ENCODE data around the gene STX4. TPM values are rescaled to one million over a fixed set of nuclear protein-coding genes. Genes with fewer than 3 reads are reported as not detected.
"Not testable (repeated sequence)": the region's sequence is repeated elsewhere in the genome, so short reads cannot be mapped to it uniquely, and the experiment has no call there.

STX4 gene
- total RNA-seq, 1 donor: 26.8 TPM

GRCh38 chr16:31016018-31016417, 17.3 kb upstream of the STX4 start:
- H3K4me2 ChIP-seq (ENCODE audit: insufficient read depth, low read length): no peak overlapping the region
- H3K27me3 ChIP-seq (ENCODE audit: insufficient read depth, low read length): peaks cover 13% of the 10 kb centered on the region
- TF ChIP-seq CTCF (IDR thresholded peaks at IDR 0.05; ENCODE audit: extremely low read depth, low read depth, low read length): no peak
- no peak for DNase-seq (ENCODE audit: insufficient read length, low spot score, missing footprints)
- H3K4me3 ChIP-seq (ENCODE audit: insufficient read depth, low read length): no peak overlapping the region
- no peaks in the 10 kb centered on the region for H3K9me3 ChIP-seq (ENCODE audit: low read depth, low read length)
- H3K4me1 ChIP-seq (ENCODE audit: insufficient read depth, low read length): peaks cover 1% of the 10 kb centered on the region
- H3K27ac ChIP-seq (ENCODE audit: low read depth, low read length): no peak overlapping the region
- H3K36me3 ChIP-seq (ENCODE audit: insufficient read depth, low read length): no peaks in the 10 kb centered on the region
- H3K79me2 ChIP-seq (ENCODE audit: insufficient read depth, low read length): no peaks in the 10 kb centered on the region
- H4K20me1 ChIP-seq (ENCODE audit: insufficient read depth, low read length): no peaks in the 10 kb centered on the region
- no peak overlapping the region for H2AFZ ChIP-seq (ENCODE audit: low read length)

DNA sequence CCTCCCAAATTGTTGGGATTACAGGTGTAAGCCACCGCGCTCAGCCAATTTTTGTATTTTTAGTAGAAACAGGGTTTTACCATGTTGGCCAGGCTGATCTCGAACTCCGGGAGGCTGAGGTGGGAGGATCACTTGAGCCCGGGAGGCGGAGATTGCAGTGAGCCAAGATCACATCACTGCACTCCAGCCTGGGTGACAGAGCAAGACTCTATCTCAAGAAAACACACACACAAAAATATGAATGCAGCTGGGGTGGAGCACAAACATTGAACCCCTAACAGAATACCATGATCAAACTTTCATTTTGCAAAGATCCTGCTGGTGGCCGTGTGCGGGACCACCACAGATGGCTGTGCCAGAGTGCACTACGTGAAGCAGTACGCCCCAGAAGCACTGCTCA, 15.6 kb upstream of the STX4 start:
- H3K27ac ChIP-seq (ENCODE audit: low read depth, low read length): not testable (repeated sequence)

DNA sequence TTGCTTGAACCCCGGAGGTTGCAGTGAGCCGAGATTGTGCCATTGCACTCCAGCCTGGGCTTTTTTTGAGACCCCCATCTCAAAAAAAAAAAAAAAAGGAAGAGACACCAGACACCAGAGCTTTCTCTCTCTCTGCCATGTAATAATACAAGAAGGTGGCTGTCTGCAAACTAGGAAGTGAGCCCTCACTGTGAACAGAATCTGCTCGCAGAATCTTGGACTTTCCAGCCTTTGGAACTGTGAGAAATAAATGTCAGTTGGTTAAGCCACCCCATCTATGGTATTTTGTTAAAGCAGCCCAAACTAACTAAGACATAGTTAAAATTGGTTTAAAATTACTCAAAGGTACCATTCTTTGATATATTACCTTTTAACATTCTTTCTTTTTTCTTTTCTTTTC, 12.8 kb upstream of the STX4 start:
- Histone ChIP-seq H4K20me1 (ENCODE audit: insufficient read depth, low read length) (no peaks in the 10 kb centered on the region), H3K4me1 (ENCODE audit: insufficient read depth, low read length) (no peaks in the 10 kb centered on the region), H2AFZ (ENCODE audit: low read length) (no peak overlapping the region), H3K9me3 (ENCODE audit: low read depth, low read length) (no peaks in the 10 kb centered on the region), H3K4me2 (ENCODE audit: insufficient read depth, low read length) (no peak overlapping the region), H3K27me3 (ENCODE audit: insufficient read depth, low read length) (no peaks in the 10 kb centered on the region), H3K79me2 (ENCODE audit: insufficient read depth, low read length) (no peaks in the 10 kb centered on the region), H3K4me3 (ENCODE audit: insufficient read depth, low read length) (no peak overlapping the region), H3K27ac (ENCODE audit: low read depth, low read length) (no peak overlapping the region), H3K36me3 (ENCODE audit: insufficient read depth, low read length) (no peaks in the 10 kb centered on the region)
- TF ChIP-seq CTCF (IDR thresholded peaks at IDR 0.05; ENCODE audit: extremely low read depth, low read depth, low read length): no peak
- DNase-seq (ENCODE audit: insufficient read length, low spot score, missing footprints): no peak

More for the DNA sequence above, 15.6 kb upstream of the STX4 start:
- not testable (repeated sequence) for H2AFZ ChIP-seq (ENCODE audit: low read length); H3K4me2 ChIP-seq (ENCODE audit: insufficient read depth, low read length); H3K9me3 ChIP-seq (ENCODE audit: low read depth, low read length); H3K4me1 ChIP-seq (ENCODE audit: insufficient read depth, low read length); H3K79me2 ChIP-seq (ENCODE audit: insufficient read depth, low read length); H3K27me3 ChIP-seq (ENCODE audit: insufficient read depth, low read length); DNase-seq (ENCODE audit: insufficient read length, low spot score, missing footprints); H4K20me1 ChIP-seq (ENCODE audit: insufficient read depth, low read length); H3K4me3 ChIP-seq (ENCODE audit: insufficient read depth, low read length); H3K36me3 ChIP-seq (ENCODE audit: insufficient read depth, low read length)

DNA sequence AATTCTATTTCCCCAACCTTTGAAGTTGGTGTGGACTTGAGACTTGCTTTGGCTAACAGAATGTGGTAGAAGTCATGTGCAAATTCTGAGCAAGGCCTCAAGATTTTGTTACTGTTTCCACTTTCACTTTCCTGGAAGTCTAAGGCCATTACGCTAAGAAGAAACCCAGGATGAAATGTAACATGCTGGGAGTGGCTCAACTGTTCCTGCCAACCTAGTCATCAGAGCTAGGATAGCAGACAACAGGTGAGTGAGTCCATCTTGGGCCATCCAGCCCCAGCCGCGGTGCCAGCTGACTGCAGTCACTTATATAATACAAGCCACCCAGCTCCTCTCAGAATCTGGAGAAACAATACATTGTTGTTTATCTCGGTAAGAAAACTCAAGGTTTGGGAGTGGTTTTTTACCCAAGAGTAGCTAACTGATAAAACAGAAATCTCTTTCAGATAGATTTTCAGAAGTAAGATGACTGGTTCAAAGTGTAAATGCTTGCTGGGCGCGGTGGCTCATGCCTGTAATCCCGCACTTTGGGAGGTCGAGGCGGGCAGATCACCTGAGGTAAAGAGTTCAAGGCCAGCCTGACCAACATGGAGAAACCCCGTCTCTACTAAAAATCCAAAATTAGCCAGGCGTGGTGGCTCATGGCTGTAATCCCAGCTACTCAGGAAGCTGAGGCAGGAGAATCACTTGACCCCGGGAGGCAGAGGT, 10.7 kb upstream of the STX4 start:
- H3K36me3 ChIP-seq (ENCODE audit: insufficient read depth, low read length): no peaks in the 10 kb centered on the region
- H3K9me3 ChIP-seq (ENCODE audit: low read depth, low read length): no peaks in the 10 kb centered on the region
- H3K4me2 ChIP-seq (ENCODE audit: insufficient read depth, low read length): no peak overlapping the region
- no peaks in the 10 kb centered on the region for H3K27me3 ChIP-seq (ENCODE audit: insufficient read depth, low read length)
- no peaks in the 10 kb centered on the region for H3K79me2 ChIP-seq (ENCODE audit: insufficient read depth, low read length)
- no peak overlapping the region for H2AFZ ChIP-seq (ENCODE audit: low read length)
- no peak overlapping the region for H3K4me3 ChIP-seq (ENCODE audit: insufficient read depth, low read length)
- no peaks in the 10 kb centered on the region for H4K20me1 ChIP-seq (ENCODE audit: insufficient read depth, low read length)
- H3K27ac ChIP-seq (ENCODE audit: low read depth, low read length): no peak overlapping the region
- DNase-seq (ENCODE audit: insufficient read length, low spot score, missing footprints): no peak
- TF ChIP-seq CTCF (IDR thresholded peaks at IDR 0.05; ENCODE audit: extremely low read depth, low read depth, low read length): no peak
- H3K4me1 ChIP-seq (ENCODE audit: insufficient read depth, low read length): no peaks in the 10 kb centered on the region

Measured in osteoblast (primary cell).